22Rv1 (cell line): ENCODE measurements around the gene RBM34.

Experiments
- CTCF ChIP-seq: fragments of 450-650 bp; IDR thresholded peaks from 2 replicates; pipeline ENCODE4 v1.5.1; 2017; ENCODE audit warnings: mild to moderate bottlenecking
- ZFX ChIP-seq: fragments of 450-650 bp; IDR thresholded peaks from 2 replicates; pipeline ENCODE4 v1.6.1; 2017; ENCODE audit warnings: antibody characterized with exemption, borderline replicate concordance

GRCh38 chr1:235207209-235207565 lies 46.1 kb upstream of the RBM34 start:
- TF ChIP-seq CTCF (no peak), ZFX (no peak)
